HUES48 (cell line): ENCODE data around the gene TEX261.

ENCODE experiments used
- H3K27ac ChIP-seq: one replicate; pipeline ENCODE4 v1.7.0; 2013; ENCODE audit warnings: low read depth, low read length, inconsistent platforms
- H3K27me3 ChIP-seq: 2 replicates; pipeline ENCODE4 v1.6.1; 2013; ENCODE audit warnings: mild to moderate bottlenecking, low read length; ENCODE audit not compliant: control insufficient read depth, insufficient read depth
- H3K36me3 ChIP-seq: 2 replicates; pipeline ENCODE4 v1.6.1; 2013; ENCODE audit warnings: low read length; ENCODE audit not compliant: control insufficient read depth, insufficient read depth
- H3K4me1 ChIP-seq: 2 replicates; pipeline ENCODE4 v1.6.1; 2013; ENCODE audit warnings: mild to moderate bottlenecking, low read length; ENCODE audit not compliant: control insufficient read depth, insufficient read depth
- H3K4me3 ChIP-seq: 2 replicates; pipeline ENCODE4 v1.5.1; 2013; ENCODE audit warnings: mild to moderate bottlenecking, low read depth, low read length
- H3K9ac ChIP-seq: 2 replicates; pipeline ENCODE4 v1.6.1; 2013; ENCODE audit warnings: mild to moderate bottlenecking, low read depth, low read length, moderate library complexity
- H3K9me3 ChIP-seq: 2 replicates; pipeline ENCODE4 v1.6.1; 2013; ENCODE audit warnings: low read length; ENCODE audit not compliant: control insufficient read depth, insufficient read depth

The TEX261 gene

GRCh38 chr2:70954886-70955285, 39.8 kb downstream of the TEX261 start:
- peaks cover 24% of the 10 kb centered on the region for H3K27me3 ChIP-seq
- H3K4me1 ChIP-seq: no peaks in the 10 kb centered on the region
- H3K4me3 ChIP-seq: no peak overlapping the region
- no peak overlapping the region for H3K27ac ChIP-seq
- no peaks in the 10 kb centered on the region for H3K9me3 ChIP-seq
- no peak overlapping the region for H3K9ac ChIP-seq
- no peaks in the 10 kb centered on the region for H3K36me3 ChIP-seq

DNA sequence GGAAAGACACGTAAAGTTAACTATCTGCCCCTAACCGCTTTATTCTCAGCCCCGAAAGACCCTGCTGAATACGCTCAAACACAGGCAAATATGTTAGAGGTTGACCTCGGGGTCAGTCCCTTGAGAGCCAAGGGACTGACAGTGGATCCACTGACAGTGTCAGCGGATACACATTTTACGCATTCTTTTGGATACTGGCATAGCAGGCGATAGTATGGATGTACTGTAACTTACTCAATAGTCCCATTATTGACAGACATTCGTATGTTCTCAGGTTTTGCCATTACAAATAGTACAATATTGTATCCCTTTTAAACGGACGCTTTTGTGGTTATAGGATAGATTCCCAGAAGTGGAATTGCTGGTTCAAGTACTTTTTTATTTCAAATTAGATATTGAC, 45.6 kb downstream of the TEX261 start:
- Histone ChIP-seq H3K4me3 (no peak overlapping the region), H3K27me3 (peaks cover 55% of the 10 kb centered on the region), H3K27ac (no peak overlapping the region), H3K4me1 (peaks cover 5% of the 10 kb centered on the region), H3K36me3 (no peaks in the 10 kb centered on the region), H3K9ac (no peak overlapping the region), H3K9me3 (no peaks in the 10 kb centered on the region)

DNA sequence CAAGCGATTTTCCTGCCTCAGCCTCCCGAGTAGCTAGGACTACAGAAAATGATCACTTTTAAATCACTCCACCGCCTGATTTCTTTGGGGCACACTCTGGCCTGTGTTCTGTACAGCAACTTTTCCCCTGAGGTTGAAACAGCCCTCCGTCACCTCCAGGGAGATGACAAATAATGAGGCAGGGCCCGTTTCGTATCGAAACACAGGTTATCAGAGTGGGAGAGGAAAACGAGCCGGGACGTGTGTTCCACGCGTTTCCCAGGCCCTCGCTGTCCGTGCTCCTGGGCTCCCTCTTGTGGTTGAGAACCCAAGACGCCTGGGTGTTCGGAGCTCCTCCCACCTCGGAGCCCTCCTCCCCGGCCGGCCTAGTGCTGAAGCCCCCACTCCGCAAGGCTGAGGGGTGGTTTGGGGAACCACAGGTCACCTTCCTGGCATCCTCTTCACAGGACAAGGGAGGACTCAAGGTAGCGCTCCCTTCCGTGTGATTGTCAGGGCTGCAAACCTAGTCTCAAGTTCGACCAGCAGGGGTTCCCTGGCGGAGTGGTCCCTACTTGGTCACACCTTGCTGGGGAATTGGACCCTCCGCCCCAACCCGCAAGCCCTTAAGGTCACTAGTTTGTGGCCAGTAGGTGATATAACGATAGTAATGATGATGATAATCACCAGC, 46.2 kb downstream of the TEX261 start:
- Histone ChIP-seq H3K4me3 (peak overlapping the region; percentile 49), H3K36me3 (no peaks in the 10 kb centered on the region), H3K27me3 (peaks cover 56% of the 10 kb centered on the region), H3K4me1 (peaks cover 5% of the 10 kb centered on the region), H3K9ac (no peak overlapping the region), H3K27ac (no peak overlapping the region), H3K9me3 (no peaks in the 10 kb centered on the region)

GRCh38 chr2:70947556-70948184, 47.0 kb downstream of the TEX261 start:
- Histone ChIP-seq H3K9ac (no peak overlapping the region), H3K4me3 (no peak overlapping the region), H3K36me3 (no peaks in the 10 kb centered on the region)

DNA sequence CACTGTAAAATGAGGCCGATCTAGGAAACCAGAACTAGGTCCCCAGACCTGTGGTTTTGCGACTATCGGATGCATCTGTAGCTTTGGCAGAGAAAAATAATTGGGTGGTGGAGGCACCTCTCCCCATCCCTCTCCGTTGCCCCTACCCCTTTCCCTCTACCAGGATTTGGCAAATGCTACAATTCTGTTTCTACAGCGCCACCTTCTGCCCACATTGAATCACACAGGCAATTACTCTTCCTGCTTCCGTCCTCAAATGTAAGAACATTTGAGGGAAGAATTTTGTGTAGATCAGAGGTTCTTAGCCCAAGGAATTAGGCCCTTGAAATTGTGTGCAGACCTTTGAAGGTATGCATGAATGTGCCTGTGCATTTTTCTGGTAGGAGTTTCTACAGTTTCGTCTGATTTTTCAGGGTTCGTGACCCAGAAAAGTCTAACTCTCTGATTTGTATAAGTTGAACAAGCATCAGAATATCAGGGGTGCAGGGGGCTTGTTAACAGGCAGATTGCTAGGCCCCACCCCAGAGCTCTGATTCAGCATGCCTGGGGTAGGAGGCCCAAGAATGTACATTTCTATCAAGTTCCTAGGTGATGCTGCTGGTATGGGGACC, 47.7 kb downstream of the TEX261 start:
- Histone ChIP-seq H3K27ac (no peak overlapping the region), H3K36me3 (no peaks in the 10 kb centered on the region), H3K9ac (no peak overlapping the region), H3K4me3 (no peak overlapping the region), H3K4me1 (peaks cover 13% of the 10 kb centered on the region), H3K9me3 (no peaks in the 10 kb centered on the region), H3K27me3 (peaks cover 70% of the 10 kb centered on the region)

More at GRCh38 chr2:70947556-70948184, 47.0 kb downstream of the TEX261 start:
- H3K27me3 ChIP-seq: peaks cover 63% of the 10 kb centered on the region
- no peak overlapping the region for H3K27ac ChIP-seq
- no peaks in the 10 kb centered on the region for H3K9me3 ChIP-seq
- peaks cover 12% of the 10 kb centered on the region for H3K4me1 ChIP-seq

DNA sequence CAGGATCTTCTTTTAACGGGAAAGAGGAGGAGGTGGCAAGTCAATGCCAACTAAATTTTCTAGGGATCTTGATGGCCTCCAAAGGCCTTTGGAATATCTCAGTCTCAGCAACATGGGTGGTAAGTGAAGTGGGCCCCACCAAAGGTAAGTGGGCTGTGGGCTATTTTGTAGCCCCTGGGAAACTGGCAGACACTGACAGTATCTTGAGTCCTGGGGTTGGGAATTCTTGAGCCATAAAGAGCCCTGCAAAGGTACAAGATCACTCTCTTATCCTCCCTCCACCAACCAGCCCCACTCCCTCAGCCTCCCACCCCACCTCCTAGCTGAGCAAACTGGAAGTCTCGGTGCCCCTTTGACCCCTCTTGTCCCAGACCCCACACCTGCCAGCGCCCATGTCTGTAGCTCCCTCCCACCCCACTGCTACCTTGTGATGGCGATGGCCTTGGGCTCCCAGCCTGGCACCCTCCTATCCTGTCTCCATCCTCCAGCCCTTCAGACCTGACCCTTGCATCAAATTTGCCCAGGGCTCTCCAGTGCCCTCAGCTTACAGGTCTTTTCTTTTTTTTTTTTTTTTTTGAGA, 50.5 kb downstream of the TEX261 start:
- Histone ChIP-seq H3K27me3 (peaks cover 93% of the 10 kb centered on the region), H3K4me1 (peaks cover 18% of the 10 kb centered on the region), H3K4me3 (no peak overlapping the region), H3K9ac (no peak overlapping the region), H3K9me3 (no peaks in the 10 kb centered on the region), H3K27ac (no peak overlapping the region), H3K36me3 (no peaks in the 10 kb centered on the region)

DNA sequence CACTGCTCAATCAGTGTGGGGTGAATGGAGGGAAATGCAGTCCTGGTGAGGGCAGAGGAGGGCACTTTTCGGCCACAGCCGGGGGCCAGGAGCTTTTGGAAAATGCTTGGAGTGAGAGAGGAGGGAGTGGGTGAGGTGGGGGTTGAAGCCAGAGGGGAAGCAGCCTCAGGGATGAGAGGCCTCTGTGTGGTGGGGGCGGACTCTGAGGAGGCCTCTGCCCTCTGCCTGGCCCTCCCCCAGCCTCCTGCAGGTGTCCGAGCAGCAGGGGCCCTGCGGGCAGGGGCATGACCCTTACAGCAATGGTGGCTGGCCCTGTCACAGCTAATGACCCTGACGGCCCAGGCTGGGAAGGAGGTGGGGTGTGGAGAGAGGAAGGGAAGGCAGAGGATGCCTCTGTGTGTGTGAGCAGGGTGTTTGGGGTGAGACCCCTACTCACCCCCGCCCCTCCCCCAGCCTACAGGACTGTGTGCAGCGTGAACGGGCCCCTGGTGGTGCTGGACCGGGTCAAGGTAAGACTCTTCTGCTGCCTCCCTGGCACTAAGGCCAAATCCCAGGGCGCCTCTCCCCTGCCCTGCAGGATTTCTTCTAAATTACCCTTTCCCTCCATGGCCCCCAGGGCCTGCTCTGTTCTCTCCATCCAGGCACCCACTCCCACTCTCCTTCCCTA, 51.3 kb downstream of the TEX261 start:
- no peak overlapping the region for H3K27ac ChIP-seq
- H3K27me3 ChIP-seq: peaks cover 94% of the 10 kb centered on the region
- H3K9me3 ChIP-seq: no peaks in the 10 kb centered on the region
- H3K4me1 ChIP-seq: peaks cover 24% of the 10 kb centered on the region
- no peaks in the 10 kb centered on the region for H3K36me3 ChIP-seq
- H3K9ac ChIP-seq: no peak overlapping the region
- H3K4me3 ChIP-seq: no peak overlapping the region

DNA sequence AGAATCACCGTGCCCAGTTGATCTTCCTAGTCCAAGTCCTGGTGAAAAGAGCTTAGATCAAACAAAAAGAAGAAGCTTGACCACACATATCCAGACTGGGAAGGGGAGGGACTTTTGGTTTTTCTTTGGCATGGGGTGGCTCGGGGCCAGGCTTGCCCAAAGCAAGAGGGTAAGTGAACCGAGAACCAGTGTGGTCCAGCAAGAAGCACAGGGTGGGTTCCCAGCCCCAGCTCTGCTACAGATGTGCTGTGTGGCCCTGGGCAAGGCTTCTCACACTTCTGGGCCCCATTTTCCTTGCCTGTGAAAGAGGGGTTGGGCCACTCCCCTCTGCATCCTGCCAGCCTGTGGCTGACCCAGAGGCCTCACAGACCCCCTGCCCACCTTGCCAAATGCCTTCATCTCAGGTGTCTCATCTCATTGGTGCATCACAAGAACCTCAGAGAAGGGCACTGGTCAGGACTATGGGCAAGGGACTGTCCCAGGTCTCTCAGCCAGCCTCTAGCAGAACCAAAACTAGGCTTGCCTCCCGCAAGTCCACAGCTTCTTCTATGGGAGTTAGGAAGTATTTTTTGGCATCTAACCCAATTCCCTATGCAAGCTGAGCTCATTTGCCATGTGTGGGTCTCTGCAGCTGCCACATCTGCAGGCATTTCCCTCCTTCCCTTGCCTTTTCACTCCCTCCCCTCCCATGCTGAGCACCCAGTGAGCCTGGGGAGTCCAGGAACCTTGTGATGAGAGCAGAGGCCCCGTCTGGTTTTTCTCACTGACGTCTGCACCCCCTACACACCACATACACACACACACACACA, 52.1 kb downstream of the TEX261 start:
- H3K27ac ChIP-seq: no peak overlapping the region
- H3K4me3 ChIP-seq: no peak overlapping the region
- peaks cover 32% of the 10 kb centered on the region for H3K4me1 ChIP-seq
- peaks cover 94% of the 10 kb centered on the region for H3K27me3 ChIP-seq
- no peak overlapping the region for H3K9ac ChIP-seq
- no peaks in the 10 kb centered on the region for H3K36me3 ChIP-seq
- no peaks in the 10 kb centered on the region for H3K9me3 ChIP-seq

- peaks cover 92% of the 10 kb centered on the region for H3K27me3 ChIP-seq
- H3K27ac ChIP-seq: no peak overlapping the region
- no peak overlapping the region for H3K4me3 ChIP-seq
- H3K9ac ChIP-seq: no peak overlapping the region
- no peaks in the 10 kb centered on the region for H3K36me3 ChIP-seq
- peaks cover 32% of the 10 kb centered on the region for H3K4me1 ChIP-seq
- H3K9me3 ChIP-seq: no peaks in the 10 kb centered on the region
Measured at GRCh38 chr2:70941701-70942100, 53.0 kb downstream of the TEX261 start.

GRCh38 chr2:70941186-70941585, 53.5 kb downstream of the TEX261 start:
- H3K36me3 ChIP-seq: no peaks in the 10 kb centered on the region
- H3K9me3 ChIP-seq: no peaks in the 10 kb centered on the region
- peaks cover 92% of the 10 kb centered on the region for H3K27me3 ChIP-seq
- no peak overlapping the region for H3K27ac ChIP-seq
- H3K4me3 ChIP-seq: no peak overlapping the region
- peaks cover 32% of the 10 kb centered on the region for H3K4me1 ChIP-seq
- H3K9ac ChIP-seq: no peak overlapping the region
